Mucosa of rectum (tissue), 2 donors: ENCODE results near the gene CENPL.

ENCODE experiments used
- H3K27ac ChIP-seq, 2 donors: one replicate each; pipeline ENCODE4 v1.7.0; 2013; ENCODE audit warnings: inconsistent platforms in 2 of 2, low read depth in 2 of 2, low read length in 2 of 2
- H3K27me3 ChIP-seq, 2 donors: one replicate each; pipeline ENCODE4 v1.7.0; 2013; ENCODE audit warnings: low read length in 2 of 2; ENCODE audit not compliant: control insufficient read depth in 2 of 2, insufficient read depth in 2 of 2
- H3K36me3 ChIP-seq, 2 donors: one replicate each; pipeline ENCODE4 v1.7.0; 2013; ENCODE audit warnings: low read length in 2 of 2; ENCODE audit not compliant: control insufficient read depth in 2 of 2, insufficient read depth in 2 of 2
- H3K4me1 ChIP-seq, 2 donors: one replicate each; pipeline ENCODE4 v1.7.0; 2013; ENCODE audit warnings: low read length in 2 of 2, mild to moderate bottlenecking in 1 of 2; ENCODE audit not compliant: control insufficient read depth in 2 of 2, insufficient read depth in 2 of 2
- H3K4me3 ChIP-seq, 2 donors: one replicate each; pipeline ENCODE4 v1.7.0; 2013; ENCODE audit warnings: low read length in 2 of 2
- H3K9ac ChIP-seq, 2 donors: one replicate each; pipeline ENCODE4 v1.7.0; 2013; ENCODE audit warnings: low read length in 2 of 2, low read depth in 1 of 2, mild to moderate bottlenecking in 1 of 2
- H3K9me3 ChIP-seq, 2 donors: one replicate each; pipeline ENCODE4 v1.7.0; 2013; ENCODE audit warnings: low read length in 2 of 2; ENCODE audit not compliant: control insufficient read depth in 2 of 2
- donor health status: healthy.
- donor health status: Normal muscosa, but diverticular disease.

The CENPL gene, protein sequence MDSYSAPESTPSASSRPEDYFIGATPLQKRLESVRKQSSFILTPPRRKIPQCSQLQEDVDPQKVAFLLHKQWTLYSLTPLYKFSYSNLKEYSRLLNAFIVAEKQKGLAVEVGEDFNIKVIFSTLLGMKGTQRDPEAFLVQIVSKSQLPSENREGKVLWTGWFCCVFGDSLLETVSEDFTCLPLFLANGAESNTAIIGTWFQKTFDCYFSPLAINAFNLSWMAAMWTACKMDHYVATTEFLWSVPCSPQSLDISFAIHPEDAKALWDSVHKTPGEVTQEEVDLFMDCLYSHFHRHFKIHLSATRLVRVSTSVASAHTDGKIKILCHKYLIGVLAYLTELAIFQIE

DNA sequence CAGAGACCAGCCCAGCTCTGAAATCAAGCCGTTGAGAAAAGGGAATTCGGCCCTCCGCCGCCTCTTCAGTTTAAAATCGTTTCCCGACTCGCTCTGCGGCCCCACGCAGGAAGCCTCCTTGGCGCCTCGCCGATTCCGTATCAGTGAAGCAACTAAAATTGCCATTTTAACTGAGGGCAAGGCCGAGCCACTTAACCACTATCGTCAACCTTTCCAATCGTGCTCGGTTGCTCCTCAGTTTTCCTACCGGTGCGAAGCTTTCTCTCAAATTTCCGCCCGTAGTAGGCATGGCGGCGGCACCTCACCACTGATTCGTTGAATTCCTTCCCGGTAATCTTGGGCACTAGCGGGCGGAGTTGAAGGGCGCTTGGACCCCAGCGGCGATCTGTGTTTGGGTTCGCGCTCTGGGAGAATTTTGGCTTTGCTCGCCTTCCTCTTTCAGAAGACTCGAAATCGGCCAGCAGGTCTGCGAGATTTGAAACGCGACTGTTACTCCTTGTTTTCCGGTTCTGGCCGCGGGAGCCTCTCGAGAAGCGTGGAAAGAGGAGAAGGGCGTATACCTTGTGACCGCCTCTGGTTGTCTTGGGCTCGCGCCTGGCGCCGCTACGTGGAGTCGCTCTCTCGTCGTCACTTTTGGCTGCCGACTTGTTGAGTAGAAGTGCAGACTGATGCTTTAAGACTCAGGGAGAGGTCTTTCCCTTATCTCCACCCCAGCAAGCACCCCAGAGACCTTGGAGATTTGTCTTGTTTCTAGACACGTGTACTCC lies at the start of gene CENPL, which contains the start of gene DARS2:
Gene CENPL, minus strand, starts transcription at position 569 of the 767 bp plus-strand sequence. CDS start 13,584 bp downstream, outside the sequence.
Gene DARS2, plus strand, starts transcription at position 359 of the 767 bp plus-strand sequence. CDS start 557 bp downstream, outside the sequence.
- Histone ChIP-seq H3K36me3 (peaks cover 2 to 4% of the 10 kb centered on the region in 2 donors), H3K9me3 (no peaks in the 10 kb centered on the region), H3K4me3 (peak within 1 kb of the TSS; percentile 97), H3K4me1 (peaks cover 7 to 14% of the 10 kb centered on the region in 2 donors), H3K27me3 (no peaks in the 10 kb centered on the region), H3K9ac (peak within 1 kb of the TSS; percentile 87 to 93), H3K27ac (peak within 1 kb of the TSS; percentile 93 to 97)

DNA sequence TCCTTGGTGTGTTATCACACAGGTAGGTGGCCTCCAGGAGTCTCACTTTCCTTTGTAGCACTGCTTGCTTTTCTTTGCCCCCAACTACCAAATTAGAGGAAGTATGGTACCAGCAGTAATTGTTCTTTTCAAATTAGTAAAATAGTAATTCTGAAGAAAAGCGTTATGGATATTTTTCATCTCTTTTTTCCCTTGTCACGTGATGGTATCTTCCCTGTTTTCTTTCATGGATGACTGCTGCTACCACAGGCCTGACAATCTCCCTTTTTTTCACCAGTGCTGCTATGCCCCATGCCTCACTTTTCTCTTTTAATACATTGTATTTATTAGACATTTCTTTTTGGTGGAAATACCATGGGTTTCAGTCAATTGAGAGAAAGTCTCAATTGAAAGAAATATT lies 46.8 kb upstream of the CENPL start:
- H3K4me3 ChIP-seq: no peak overlapping the region
- no peaks in the 10 kb centered on the region for H3K9me3 ChIP-seq
- no peak overlapping the region for H3K9ac ChIP-seq
- H3K27me3 ChIP-seq: no peaks in the 10 kb centered on the region
- peaks cover under 1 to 3% of the 10 kb centered on the region in 2 donors for H3K36me3 ChIP-seq
- H3K4me1 ChIP-seq: peaks cover 9 to 17% of the 10 kb centered on the region in 2 donors
- no peak overlapping the region for H3K27ac ChIP-seq

DNA sequence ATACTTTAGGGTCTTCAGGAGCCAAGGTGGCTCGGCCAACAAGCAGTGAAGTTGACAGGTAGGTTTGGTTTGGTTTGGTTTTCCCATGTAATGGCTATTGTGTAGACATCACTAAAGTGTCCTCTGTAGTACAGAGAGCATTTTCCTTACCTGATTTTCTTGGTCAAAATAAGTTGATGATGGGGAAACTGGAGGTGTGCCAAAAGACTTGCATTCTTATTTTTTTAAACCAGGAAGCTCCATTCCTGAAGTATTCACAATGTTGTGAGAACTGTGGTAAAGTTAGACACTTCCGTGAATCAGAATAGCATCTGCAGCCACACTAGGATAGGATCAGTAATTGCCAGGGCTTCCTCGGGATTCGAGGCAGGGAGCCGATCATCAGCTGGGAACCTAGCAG lies 46.4 kb upstream of the CENPL start:
- H3K36me3 ChIP-seq: peaks cover under 1 to 5% of the 10 kb centered on the region in 2 donors
- H3K4me1 ChIP-seq: peaks cover 12 to 19% of the 10 kb centered on the region in 2 donors
- H3K4me3 ChIP-seq: no peak overlapping the region
- H3K9me3 ChIP-seq: no peaks in the 10 kb centered on the region
- no peak overlapping the region for H3K9ac ChIP-seq
- H3K27ac ChIP-seq: no peak overlapping the region
- no peaks in the 10 kb centered on the region for H3K27me3 ChIP-seq

DNA sequence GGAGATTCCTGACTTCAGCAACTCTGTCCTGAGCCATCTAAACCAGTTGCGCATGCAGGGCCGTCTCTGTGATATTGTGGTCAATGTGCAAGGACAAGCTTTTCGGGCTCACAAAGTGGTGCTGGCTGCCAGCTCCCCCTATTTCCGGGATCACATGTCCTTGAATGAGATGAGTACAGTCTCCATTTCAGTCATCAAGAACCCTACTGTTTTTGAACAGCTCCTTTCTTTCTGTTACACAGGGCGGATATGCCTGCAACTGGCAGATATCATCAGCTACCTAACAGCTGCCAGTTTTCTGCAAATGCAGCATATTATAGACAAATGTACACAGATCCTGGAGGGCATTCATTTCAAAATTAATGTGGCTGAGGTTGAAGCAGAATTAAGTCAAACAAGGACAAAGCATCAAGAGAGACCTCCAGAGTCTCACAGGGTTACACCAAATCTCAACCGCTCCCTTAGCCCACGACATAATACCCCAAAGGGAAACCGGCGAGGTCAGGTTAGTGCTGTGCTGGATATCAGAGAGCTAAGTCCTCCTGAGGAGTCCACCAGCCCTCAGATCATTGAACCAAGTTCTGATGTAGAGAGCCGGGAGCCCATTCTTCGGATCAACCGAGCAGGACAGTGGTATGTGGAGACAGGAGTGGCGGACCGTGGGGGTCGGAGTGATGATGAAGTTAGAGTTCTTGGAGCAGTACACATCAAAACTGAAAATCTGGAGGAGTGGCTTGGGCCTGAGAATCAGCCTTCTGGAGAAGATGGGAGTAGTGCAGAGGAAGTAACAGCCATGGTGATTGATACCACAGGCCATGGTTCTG lies 45.8 kb upstream of the CENPL start:
- Histone ChIP-seq H3K9me3 (no peaks in the 10 kb centered on the region), H3K9ac (peak overlapping the region in 1 of 2 donors; percentile 9), H3K36me3 (peaks cover 7 to 11% of the 10 kb centered on the region in 2 donors), H3K27ac (peak overlapping the region; percentile 29 to 43), H3K27me3 (no peaks in the 10 kb centered on the region), H3K4me3 (peak overlapping the region in 1 of 2 donors; percentile 27), H3K4me1 (peaks cover 18 to 25% of the 10 kb centered on the region in 2 donors)

DNA sequence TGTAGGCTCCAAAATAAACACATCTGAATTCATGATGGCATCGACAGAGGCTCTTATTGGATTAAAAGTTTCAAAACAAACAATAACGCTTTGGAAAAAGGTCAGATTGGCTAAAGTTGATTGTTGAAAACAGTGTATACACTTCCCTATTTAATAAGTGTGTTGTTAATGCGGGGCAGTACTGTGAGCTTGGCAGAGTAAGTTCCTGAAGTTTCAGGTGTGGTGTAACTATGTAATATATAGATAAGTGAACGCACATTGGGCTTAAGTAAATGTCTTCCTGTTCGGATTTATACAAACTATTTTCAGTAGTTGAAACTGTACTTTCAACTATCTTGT lies 44.3 kb upstream of the CENPL start:
- Histone ChIP-seq H3K9ac (peak overlapping the region; percentile 76 to 94), H3K36me3 (peaks cover 21 to 26% of the 10 kb centered on the region in 2 donors), H3K9me3 (no peaks in the 10 kb centered on the region), H3K4me1 (peaks cover 25 to 28% of the 10 kb centered on the region in 2 donors), H3K27ac (peak overlapping the region; percentile 98 to 99), H3K27me3 (no peaks in the 10 kb centered on the region), H3K4me3 (peak overlapping the region; percentile 93 to 98)

DNA sequence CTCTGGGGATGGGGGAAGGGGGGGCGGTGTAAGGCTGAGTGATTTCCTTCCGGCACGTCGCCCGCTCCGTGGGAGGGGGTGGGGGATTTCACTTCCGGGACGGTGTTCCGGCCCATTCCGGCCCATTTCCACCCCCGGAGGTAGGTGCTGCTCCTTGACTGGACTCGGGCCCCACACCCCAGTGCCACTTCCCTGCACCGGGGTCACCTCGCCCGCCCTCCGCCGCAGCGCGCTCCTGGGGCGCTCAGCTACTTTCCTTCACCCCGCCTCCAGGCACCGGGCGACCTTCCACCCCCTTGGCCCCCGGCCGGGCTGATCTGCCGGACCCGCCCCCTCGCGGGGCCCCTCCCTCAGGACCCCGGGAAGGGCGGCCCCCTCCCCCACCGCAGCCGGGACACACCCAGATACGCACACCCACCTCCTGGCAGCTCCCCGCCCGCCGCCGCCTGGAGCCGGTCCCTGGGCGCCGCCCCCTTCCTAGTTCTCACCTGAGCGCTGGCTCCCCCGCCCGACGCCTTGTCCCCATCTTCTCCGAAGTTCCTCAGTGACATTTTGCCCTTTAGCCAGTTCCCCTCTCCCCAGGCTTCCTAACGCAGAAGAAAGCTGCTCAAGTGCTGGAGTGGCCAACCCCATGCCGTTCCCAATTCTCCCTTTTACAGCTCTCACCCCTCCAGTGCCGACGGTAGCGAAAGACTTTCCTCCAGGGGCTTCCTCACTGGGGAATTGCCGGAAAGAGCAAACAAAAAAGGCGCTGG lies 43.8 kb upstream of the CENPL start, which contains the start of gene ZBTB37:
Gene ZBTB37, plus strand, starts transcription at position 115 of the 755 bp plus-strand sequence. CDS start 1,846 bp downstream, outside the sequence.
- Histone ChIP-seq H3K9ac (peak within 1 kb of the TSS; percentile 76 to 94), H3K27ac (peak within 1 kb of the TSS; percentile 98 to 99), H3K4me3 (peak within 1 kb of the TSS; percentile 93 to 98), H3K9me3 (no peaks in the 10 kb centered on the region), H3K4me1 (peaks cover 25 to 28% of the 10 kb centered on the region in 2 donors), H3K36me3 (peaks cover 27 to 31% of the 10 kb centered on the region in 2 donors), H3K27me3 (no peaks in the 10 kb centered on the region)

DNA sequence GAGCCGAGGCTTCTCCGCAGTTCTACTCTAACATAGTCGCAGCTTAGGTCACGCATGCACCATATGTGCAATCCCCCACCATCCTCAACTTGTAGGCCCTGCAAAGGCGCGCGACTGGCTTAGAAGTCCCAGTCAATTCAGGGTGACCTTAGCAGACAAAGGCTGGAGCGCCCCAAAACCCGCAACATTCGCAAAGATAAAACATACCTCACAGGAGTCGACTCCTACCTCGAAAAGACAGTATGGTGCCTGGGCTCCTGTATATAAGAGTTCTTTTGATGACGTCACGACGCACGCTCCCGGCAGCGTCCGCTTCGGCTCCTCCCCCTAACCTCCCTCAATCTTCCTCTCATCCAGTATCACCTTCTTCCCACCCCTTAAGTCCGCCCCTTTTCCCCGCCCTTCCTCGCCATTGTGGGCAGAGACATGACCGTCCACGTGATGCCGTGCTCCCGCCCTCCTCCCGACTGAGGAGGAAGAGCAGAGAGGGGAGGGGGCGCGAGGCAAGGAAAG lies 43.1 kb upstream of the CENPL start, which contains the start of gene GAS5:
Gene GAS5, minus strand, starts transcription at position 237 of the 513 bp plus-strand sequence.
- Histone ChIP-seq H3K9me3 (no peaks in the 10 kb centered on the region), H3K4me3 (peak within 1 kb of the TSS; percentile 93 to 98), H3K4me1 (peaks cover 25 to 28% of the 10 kb centered on the region in 2 donors), H3K36me3 (peaks cover 33 to 38% of the 10 kb centered on the region in 2 donors), H3K27ac (peak within 1 kb of the TSS; percentile 98 to 99), H3K9ac (peak within 1 kb of the TSS; percentile 76 to 94), H3K27me3 (no peaks in the 10 kb centered on the region)

DNA sequence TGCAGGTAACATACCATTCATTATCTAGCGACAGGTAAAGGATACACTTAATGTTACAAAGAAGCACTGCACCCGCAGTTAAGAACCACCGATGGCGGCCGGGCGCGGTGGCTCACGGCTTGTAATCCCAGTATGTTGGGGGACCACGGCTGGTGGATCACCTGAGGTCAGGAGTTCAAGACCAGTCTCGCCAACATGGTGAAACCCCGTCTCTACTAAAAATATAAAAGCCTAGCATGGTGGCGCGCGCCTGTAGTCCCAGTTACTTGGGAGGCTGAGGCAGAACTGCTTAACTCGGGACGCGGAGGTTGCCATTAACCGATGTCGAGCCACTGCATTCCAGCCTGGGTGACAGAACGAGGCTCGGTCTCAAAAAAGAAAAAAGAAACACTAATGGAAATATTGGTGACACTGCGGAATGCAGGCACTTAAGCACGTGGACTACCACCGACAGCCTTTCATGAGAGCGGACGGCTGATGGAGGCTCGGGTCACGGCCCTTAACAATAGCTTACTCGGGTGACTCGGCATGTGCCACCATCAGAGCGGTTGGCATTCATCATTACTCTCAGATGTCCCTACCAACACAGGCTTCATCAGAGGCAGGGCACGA lies 42.6 kb upstream of the CENPL start:
- peak overlapping the region; percentile 98 to 99 for H3K27ac ChIP-seq
- H3K27me3 ChIP-seq: no peaks in the 10 kb centered on the region
- peak overlapping the region; percentile 75 to 86 for H3K9ac ChIP-seq
- H3K9me3 ChIP-seq: no peaks in the 10 kb centered on the region
- peak overlapping the region; percentile 93 to 98 for H3K4me3 ChIP-seq
- H3K4me1 ChIP-seq: peaks cover 25 to 28% of the 10 kb centered on the region in 2 donors
- peaks cover 35 to 43% of the 10 kb centered on the region in 2 donors for H3K36me3 ChIP-seq
